ENCODE results near the gene DLGAP5. TPM values are rescaled to one million over a fixed set of nuclear protein-coding genes. Genes with fewer than 3 reads are reported as not detected.
A peak's percentile ranks its signal among the peaks of the same experiment; 100 is the strongest.

DLGAP5 gene
- total RNA-seq, 1 experiment from 2014 or later = 118 TPM

- TF ChIP-seq CTCF (conservative IDR thresholded peaks at IDR 0.05) = no peak
- no peaks in the 10 kb centered on the region for H3K9me3 Mint-ChIP-seq
These were observed 61.8 kb downstream of the DLGAP5 start for GRCh38 chr14:55129428-55130195.

More at GRCh38 chr14:55129428-55130195, 61.8 kb downstream of the DLGAP5 start:
- H2BK120ac ChIP-seq (ENCODE audit: low read depth, low read length, poor library complexity, severe bottlenecking) = no peak overlapping the region
- H3T11ph ChIP-seq (ENCODE audit: low read length) = no peak overlapping the region
- H3K27me3 ChIP-seq (ENCODE audit: insufficient read depth, low read length) = peaks cover 6% of the 10 kb centered on the region; the same call in 1 of the 2 replicates
- H2AK5ac ChIP-seq (ENCODE audit: insufficient read length, low read length) = no peak overlapping the region
- Mint-ChIP-seq H3K27me3 (ENCODE audit: low read depth) (peaks cover 62% of the 10 kb centered on the region), H3K4me1 (peaks cover 5 to 9% of the 10 kb centered on the region in 2 experiments), H3K27ac (no peak overlapping the region), H3K4me3 (peak overlapping the region; percentile 61 to 76), H3K36me3 (ENCODE audit: insufficient read depth in 1 of 3, low read depth in 3 of 3) (no peaks in the 10 kb centered on the region)
- no peak overlapping the region for H3K4ac ChIP-seq (ENCODE audit: low read depth, low read length)
- no peaks in the 10 kb centered on the region for H3K79me1 ChIP-seq (ENCODE audit: insufficient read depth, low read depth, low read length, poor library complexity, severe bottlenecking)
- no peak overlapping the region; the same call in 1 of the 2 replicates for H2BK15ac ChIP-seq (ENCODE audit: low read depth, low read length)
- H4K5ac ChIP-seq (ENCODE audit: insufficient read length, low read depth, low read length) = no peak overlapping the region
- H3K9ac ChIP-seq (ENCODE audit: extremely low read depth, insufficient read length, low read length) = no peak overlapping the region
- H4K91ac ChIP-seq (ENCODE audit: insufficient read length, low read depth, low read length) = no peak overlapping the region
- H3K79me2 ChIP-seq (ENCODE audit: insufficient read depth, low read length) = no peaks in the 10 kb centered on the region
- H3K56ac ChIP-seq (ENCODE audit: insufficient read length, low read depth, low read length) = no peak overlapping the region
- no peak overlapping the region for H3K23ac ChIP-seq (ENCODE audit: insufficient read length, low read depth, low read length)
- peaks cover 12% of the 10 kb centered on the region for H3K23me2 ChIP-seq (ENCODE audit: insufficient read length, low read depth, low read length, poor library complexity, severe bottlenecking)
- H2BK20ac ChIP-seq (ENCODE audit: low read depth, low read length, poor library complexity, severe bottlenecking) = no peak overlapping the region
- H3K18ac ChIP-seq (ENCODE audit: insufficient read length, low read depth, low read length) = no peak overlapping the region
- no peak overlapping the region for H4K8ac ChIP-seq (replicated peaks; ENCODE audit: insufficient read length, low read depth, low read length)
- H3K4me1 ChIP-seq (ENCODE audit: insufficient read depth, low read length) = no peaks in the 10 kb centered on the region
- WGBS (ENCODE audit: extremely low coverage, insufficient read length, low lambda C conversion rate) = no CpG with 5 or more reads among the region's 53 CpGs
- no peak overlapping the region for H3K27ac ChIP-seq (ENCODE audit: insufficient read length, low read depth, low read length)
- no peak overlapping the region for H2BK12ac ChIP-seq (ENCODE audit: insufficient read length, low read depth, low read length)
- H3K14ac ChIP-seq (ENCODE audit: insufficient read depth, low read length) = peak overlapping the region; percentile 78; the same call in 1 of the 2 replicates
- H3K9me3 ChIP-seq (ENCODE audit: control insufficient read depth, low read depth, low read length) = no peaks in the 10 kb centered on the region
- no peak overlapping the region for H2AFZ ChIP-seq (ENCODE audit: low read length)
- H2BK5ac ChIP-seq (ENCODE audit: insufficient read length, low read length) = no peak overlapping the region
- no peaks in the 10 kb centered on the region for H4K20me1 ChIP-seq (ENCODE audit: control insufficient read depth, insufficient read depth, insufficient read length)
- peak overlapping the region; percentile 86 for H3K4me2 ChIP-seq (ENCODE audit: insufficient read depth, insufficient read length, low read length)
- DNase-seq = peak; percentile 65

All from H9 (cell line).